Dermis lymphatic vessel endothelial cell (primary cell): Measurements from ENCODE around the gene SPIRE2. TPM values are rescaled to one million over a fixed set of nuclear protein-coding genes. Genes with fewer than 3 reads are reported as not detected.

Experiments used
- total RNA-seq: library from RNA; depleted of rRNA; stranded (reverse); fragments of >200 nt; gene quantifications from 2 replicates; pipeline ENCODE4 v1.2.1, GENCODE V29; 2014

The SPIRE2 gene
- 1.6 and 2.1 TPM in 2 replicates for total RNA-seq

GRCh38 chr16:89828199-89828869 lies at the start of gene SPIRE2:
SPIRE2 (plus strand) TSS chr16:89828475; CDS start chr16:89828551, 76 bp downstream.

GRCh38 chr16:89873109-89873971 lies 45.1 kb downstream of the SPIRE2 start, which contains the start of gene TCF25:
TCF25 (plus strand) TSS chr16:89873592; CDS start chr16:89873668, 76 bp downstream.

GRCh38 chr16:89918453-89919347 lies 90.4 kb downstream of the SPIRE2 start, which contains the start of gene MC1R:
MC1R (plus strand) TSS chr16:89918862; CDS start chr16:89919259, 397 bp downstream.

Other genes starting within 250 kb of the SPIRE2 start
- 0.22 and 0.34 TPM in 2 replicates for gene DPEP1, start 214.8 kb upstream of the SPIRE2 start, total RNA-seq
- 66.6 and 71.3 TPM in 2 replicates for gene CHMP1A, start 170.8 kb upstream of the SPIRE2 start, total RNA-seq
- gene SPATA33, start 170.6 kb upstream of the SPIRE2 start, total RNA-seq = 1.2 and 1.5 TPM in 2 replicates
- 30.2 and 38.0 TPM in 2 replicates for gene CDK10, start 141.8 kb upstream of the SPIRE2 start, total RNA-seq
- gene SPATA2L, start 126.8 kb upstream of the SPIRE2 start, total RNA-seq = 11.3 and 11.6 TPM in 2 replicates
- gene VPS9D1, start 107.6 kb upstream of the SPIRE2 start, total RNA-seq = 3.3 and 4.7 TPM in 2 replicates
- gene ZNF276, start 106.9 kb upstream of the SPIRE2 start, total RNA-seq = 12.4 and 16.7 TPM in 2 replicates
- 5.7 and 7.6 TPM in 2 replicates for gene FANCA, start 11.8 kb upstream of the SPIRE2 start, total RNA-seq
- 129 and 143 TPM in 2 replicates for gene TCF25, start 45.1 kb downstream of the SPIRE2 start, total RNA-seq
- gene MC1R, start 90.4 kb downstream of the SPIRE2 start, total RNA-seq = 0.76 and 1.3 TPM in 2 replicates
- 38.1 and 51.7 TPM in 2 replicates for gene TUBB3, start 94.9 kb downstream of the SPIRE2 start, total RNA-seq
- gene DEF8, start 120.3 kb downstream of the SPIRE2 start, total RNA-seq = 64.6 and 67.2 TPM in 2 replicates
- 5.6 and 10.4 TPM in 2 replicates for gene DBNDD1, start 191.0 kb downstream of the SPIRE2 start, total RNA-seq
- gene PRDM7, start 248.9 kb downstream of the SPIRE2 start, total RNA-seq = not detected in 2 replicates